ENCODE results near the gene ITPRIP. TPM values are rescaled to one million over a fixed set of nuclear protein-coding genes. Genes with fewer than 3 reads are reported as not detected.

ITPRIP gene
- total and polyA plus RNA-seq, 2 of the 8 experiments (the other 6 are each of a cell fraction or from before 2014, with no cell fraction given) = 15.3 to 16.9 TPM

- TF ChIP-seq ATF3 (IDR thresholded peaks at IDR 0.05; ENCODE audit: insufficient read depth, low read depth, low read length) = no peak
Measured at GRCh38 chr10:104284846-104285245, 53.4 kb downstream of the ITPRIP start (continued).

Data from H1 (cell line).